GM18507 (cell line): ENCODE results near the gene LMTK2.
"Not testable (repeated sequence)": the region's sequence is repeated elsewhere in the genome, so short reads cannot be mapped to it uniquely, and the experiment has no call there.

Experiments used
- DNase-seq: peaks from one replicate; pipeline ENCODE4 v3.0.0; 2011; ENCODE audit warnings: low read depth; ENCODE audit not compliant: insufficient read length; ENCODE audit errors: extremely low spot score
- FAIRE-seq: peaks from 2 replicates; lab custom pipeline; 2011; peaks lifted over from hg19 to GRCh38; lab: Jason Lieb, UNC

LMTK2 gene

DNA sequence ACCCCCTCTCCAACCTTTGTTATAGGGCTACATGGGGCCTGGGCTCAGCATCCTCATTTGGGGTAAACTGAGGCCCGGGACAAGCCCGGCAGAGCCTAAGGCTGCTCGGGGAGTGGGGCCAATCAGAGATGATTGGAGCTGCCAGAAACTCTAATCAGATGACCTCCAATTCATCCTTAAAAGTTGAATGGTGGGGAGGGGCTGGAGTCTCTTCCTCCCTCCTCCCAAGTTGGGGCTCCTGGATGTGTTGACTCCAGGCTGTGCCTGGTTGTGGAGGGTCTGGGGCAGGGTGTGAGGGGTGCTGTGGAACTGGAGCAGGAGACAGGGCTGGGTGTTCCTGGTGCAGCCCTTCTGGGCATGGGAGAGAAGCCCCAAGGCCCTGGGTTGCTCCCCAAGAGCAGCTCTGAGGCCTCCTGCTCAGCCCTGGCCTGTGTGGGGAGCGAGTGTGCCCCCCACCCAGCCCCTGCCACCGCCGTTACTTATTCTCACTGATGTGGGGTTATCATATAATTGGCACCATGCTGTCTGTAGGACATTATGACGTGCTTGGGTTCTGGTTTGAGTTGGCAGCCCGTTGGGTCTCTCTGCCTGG lies 106.7 kb downstream of the LMTK2 start:
- DNase-seq (no peak), FAIRE-seq (no peak)

DNA sequence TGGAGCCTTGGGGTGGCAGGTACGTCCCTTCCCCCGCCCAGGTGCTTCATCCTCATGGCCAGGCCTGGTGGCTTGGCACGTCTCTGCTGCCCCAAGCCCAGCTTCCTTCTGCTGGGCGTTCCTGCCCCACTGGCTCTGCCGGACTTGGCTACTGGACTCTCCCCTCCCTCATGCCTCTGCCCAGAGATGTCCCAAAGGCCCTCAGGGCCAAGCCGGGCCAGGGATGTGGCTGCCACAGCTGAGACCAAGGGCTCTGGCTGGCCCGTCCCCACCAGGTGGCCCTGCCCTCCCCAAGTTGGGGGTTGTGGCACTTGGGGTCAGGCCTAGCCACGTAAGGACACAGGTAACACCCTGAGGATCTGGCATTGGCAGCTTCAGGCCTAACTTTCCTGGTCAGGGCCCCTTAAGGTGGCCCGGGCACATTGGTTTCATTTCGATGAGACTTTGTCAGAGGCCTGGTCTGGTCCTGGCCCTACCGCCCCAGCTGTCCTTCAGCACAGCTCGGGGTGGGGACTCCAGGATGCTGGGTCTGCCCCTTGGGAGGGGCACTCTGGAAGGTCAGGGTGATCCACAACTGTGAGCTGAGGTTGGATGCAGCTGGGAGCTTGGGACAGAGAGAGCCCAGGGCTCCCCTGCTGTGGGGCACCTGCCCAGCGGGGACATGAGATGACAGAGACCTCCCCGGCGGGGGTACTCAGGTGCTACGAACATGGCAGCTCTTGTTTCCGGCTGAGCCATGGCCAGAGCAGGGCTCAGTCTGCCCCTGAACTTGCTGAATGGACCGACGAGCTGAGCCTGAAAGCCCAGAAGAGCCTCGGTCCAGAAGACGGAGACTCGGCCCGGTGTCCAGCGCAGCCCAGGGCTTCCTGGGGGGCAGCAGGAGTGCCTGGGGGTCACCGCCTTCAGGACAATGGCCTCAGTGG lies 107.5 kb downstream of the LMTK2 start:
- no peak for FAIRE-seq
- DNase-seq: no peak

DNA sequence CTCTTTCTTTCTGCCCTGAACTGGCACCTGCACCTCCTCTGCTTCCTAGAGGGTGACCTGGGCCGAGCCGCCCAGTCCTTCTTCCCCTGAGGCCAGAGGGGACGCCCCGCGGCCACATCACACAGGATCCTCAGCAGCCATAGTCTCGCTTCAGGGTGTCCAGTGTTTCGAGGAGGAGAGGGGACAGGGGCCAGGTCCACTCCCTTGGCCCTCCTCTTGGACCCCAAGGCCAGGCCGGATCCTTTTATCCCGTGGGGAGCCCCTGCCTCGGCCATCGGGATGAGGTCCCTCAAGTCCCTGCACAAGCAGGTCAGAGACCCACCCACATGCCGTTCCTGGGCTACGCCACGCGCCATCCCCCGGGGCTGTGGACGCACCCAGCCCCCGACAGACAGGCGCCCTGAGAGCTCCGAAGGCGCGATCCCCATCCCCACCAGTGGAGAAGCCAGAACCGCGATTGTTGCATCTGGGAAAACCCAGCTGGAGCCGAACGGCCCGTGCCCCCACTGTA lies 108.2 kb downstream of the LMTK2 start:
- no peak for DNase-seq
- no peak for FAIRE-seq

DNA sequence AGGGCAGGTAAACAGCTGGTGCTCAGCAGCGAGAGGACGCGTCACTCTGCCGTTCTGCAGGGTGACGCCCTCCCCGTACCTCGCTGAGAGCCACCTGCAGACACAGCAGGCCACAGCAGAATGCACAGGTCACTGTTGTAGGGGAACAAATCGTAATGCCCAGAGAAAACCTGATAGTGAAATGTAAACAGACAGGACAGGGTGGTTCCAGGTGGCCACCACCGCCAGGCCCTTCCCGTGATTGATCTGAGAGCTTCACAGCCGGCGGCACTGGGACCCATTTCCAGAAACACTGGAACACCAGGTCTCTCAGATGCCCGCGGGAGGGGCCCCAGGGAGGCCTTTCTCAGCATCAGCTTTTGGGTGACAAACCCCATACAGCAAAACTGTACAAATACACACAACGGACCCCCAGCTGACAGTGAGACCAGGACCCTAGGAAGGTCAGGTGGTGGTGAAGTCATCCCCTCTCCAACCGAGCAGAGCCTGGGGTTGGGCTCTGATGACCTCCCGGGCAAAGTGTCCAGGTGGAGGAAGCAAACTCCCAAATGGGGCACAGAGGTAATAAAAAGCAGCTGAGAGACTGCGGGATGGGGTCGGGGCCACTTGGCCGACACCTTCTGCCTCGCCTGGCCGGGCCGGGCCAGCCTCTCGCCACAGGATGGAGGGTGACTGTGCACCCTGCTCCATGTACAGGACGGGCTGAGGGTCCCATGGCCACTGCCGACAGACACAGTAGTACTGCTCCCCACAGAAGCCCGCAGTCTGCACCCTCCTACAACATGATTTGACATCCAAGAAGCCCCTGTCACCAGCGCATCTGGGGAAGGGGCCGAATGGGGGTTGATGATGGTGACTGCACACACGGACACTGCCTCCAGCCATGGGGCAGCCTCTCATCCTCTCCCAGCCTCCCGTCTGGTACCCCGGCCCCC lies 109.2 kb downstream of the LMTK2 start:
- DNase-seq (no peak), FAIRE-seq (no peak)

DNA sequence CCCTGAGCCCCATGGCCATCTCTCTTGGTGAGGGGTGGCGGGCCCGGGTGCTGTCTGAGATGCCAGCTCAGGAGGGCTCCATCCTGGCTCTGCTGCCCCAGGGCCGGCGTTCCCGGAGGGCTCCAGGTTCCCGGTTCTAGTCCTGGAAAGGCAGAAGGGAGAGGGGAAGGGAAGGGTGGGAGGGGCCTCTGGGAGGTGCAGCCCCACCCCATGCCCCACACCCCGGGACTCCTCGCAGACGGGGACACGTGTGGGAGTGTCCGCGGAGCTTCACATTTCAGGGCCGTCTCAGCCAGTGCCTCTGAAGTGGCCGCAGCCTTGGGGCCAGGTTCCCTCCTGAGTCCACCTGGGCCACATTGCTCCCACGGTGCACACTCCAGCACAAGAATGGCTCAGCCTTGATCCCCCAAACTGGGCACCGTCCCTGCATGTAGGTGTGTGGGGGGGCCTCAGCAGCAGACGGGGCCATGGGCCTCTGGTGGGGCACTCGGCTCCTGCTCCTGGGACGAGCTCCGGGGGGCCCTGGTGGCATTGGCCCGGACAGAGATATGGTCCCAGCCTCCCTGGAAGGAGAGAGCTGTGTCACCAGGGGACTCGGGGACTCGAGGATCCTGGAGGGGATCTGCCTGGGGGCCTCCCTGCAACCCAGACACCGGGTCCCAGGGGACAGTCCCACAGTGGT lies 110.4 kb downstream of the LMTK2 start:
- FAIRE-seq (no peak), DNase-seq (no peak)

- DNase-seq: no peak
- FAIRE-seq: no peak
Observed at GRCh38 chr7:98217623-98218582, 111.2 kb downstream of the LMTK2 start.

DNA sequence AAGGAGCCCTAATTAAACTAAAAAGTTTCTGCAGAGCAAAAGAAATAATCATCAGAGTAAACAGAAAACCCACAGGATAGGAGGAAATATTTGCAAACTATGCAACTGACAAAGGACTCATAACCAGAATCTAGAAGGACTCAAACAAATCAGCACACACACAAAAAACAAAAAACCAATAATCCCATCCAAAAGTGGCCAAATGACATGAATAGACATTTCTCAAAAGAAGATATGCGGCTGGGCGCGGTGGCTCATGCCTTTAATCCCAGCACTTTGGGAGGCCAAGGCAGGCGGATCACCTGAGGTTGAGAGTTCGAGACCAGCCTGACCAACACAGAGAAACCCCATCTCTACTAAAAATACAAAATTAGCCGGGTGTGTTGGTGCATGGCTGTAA lies 112.7 kb downstream of the LMTK2 start:
- not testable (repeated sequence) for FAIRE-seq

GRCh38 chr7:98221611-98222532 lies 115.2 kb downstream of the LMTK2 start:
- DNase-seq (no peak), FAIRE-seq (no peak)

More for the DNA sequence above, 112.7 kb downstream of the LMTK2 start:
- not testable (repeated sequence) for DNase-seq

GRCh38 chr7:98222533-98223195 lies 116.0 kb downstream of the LMTK2 start:
- DNase-seq: no peak
- no peak for FAIRE-seq

DNA sequence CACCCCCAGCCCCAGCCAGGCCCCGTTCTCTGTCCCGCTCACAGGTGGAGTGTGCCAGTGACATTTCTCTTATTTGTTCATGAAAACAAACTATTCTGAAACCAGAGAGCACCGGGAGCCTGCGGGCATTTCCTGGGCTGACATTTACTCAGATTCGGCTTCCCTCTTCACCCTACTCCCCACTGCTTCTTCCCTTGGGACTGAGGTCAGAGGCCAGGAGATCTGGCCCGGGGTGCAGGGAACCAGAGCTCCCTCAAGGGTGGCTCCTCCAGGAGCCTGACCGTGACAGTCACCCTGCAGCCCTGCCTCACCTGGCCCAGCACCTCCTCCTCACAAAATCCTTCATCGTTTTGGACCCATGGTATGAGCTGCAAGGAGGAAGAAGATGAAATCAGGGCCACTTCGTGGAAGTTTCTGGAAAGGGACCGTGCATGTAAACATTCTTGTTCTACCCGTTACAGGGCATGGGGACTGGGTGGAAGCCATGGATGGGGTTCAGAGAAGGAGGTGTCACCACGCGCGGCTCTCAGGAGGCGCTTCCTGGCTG lies 116.8 kb downstream of the LMTK2 start:
- no peak for DNase-seq
- no peak for FAIRE-seq

DNA sequence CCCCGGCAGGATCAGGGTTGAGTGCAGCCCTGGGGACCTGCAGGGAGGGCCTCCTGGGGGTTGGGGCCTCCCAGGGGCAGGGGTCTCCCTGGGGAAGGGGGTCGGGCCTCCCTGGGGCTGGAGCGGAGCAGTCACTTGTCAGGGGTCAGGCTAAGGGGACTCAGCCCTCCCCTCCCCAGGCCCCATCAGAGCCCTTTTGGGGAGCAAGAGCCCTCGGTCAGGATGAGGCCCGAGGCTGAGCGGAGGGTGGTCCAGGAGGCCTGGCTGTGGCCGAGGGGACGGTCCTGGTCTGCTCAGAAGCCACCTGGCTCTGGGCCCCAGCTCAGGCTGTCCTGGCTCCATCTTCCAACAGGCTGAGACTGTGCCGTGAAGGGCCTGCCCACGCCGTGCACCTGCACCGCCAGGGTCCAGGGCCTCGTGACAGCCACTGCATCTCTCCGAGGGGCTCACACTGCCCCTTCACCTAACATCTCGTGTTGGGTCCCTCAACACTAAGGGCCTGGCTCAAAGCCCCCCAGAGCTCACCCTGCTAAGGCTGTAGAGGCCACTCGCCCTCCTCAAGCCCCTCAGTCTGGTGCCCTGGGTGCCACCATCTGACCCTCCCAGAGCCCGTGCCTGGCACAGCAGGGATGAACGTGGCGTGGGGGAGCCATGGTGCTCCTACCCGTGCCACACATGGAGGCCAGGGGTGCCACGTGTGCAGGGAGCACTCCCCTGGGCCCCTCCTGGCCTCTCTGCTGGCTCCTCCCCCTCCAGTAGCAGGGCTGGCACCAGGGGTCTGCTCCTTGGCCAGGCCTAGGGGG lies 117.4 kb downstream of the LMTK2 start:
- DNase-seq (no peak), FAIRE-seq (no peak)

DNA sequence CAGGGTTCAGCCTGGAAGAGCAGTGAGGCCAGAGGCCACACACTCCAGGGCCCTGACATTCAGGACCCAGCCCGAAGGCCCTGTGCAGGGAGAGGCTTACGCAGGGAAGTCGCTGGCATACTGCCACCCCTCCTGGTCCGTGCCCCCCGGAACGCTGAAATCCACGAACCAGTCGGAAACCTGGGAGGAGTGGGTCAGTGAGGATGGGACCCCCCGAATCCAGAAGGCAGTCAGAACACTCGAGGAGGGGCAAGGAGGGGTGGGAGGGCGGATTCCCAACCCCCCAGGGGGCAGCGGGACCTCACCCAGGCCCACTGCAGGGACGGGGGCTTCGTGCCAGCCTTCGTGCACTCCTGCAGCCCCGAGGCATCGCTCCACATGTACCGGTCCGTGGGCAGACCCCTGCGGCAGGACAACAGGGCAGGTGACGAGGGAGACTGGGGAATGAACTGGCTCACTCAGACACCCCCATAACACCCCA lies 118.1 kb downstream of the LMTK2 start:
- DNase-seq (no peak), FAIRE-seq (no peak)

DNA sequence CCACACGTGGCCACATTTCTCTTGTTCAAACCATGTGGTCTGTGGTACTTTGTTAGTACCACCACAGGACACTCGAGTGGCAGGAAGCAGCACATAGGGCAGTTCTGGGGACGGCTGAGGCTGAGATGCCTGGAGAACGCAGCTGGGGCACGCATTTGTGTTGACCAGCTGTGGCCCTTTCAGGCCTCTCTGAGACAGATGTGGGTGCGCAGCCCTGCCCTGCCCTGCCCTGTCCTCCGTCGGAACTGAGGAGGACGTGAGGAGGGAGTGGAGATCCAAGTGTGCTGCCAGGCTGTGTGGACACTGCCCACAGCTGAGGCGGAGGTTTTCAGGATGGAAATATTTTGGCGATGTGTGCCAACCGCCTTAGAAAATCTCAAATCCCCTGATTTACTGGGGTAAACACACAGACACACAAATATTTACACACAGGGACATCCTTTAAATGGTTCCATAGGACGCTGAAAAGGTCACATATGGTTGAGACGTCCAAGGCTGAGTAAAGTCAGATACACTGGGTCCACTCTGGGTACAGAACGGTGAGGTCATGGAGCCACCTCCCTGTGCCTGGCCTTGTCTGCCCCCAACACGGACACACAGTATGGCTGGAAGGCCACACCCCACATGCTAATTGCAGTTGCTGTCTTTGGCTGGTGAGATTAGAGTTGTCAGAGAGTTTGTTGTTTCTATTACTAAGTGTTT lies 119.4 kb downstream of the LMTK2 start:
- no peak for DNase-seq
- no peak for FAIRE-seq

- DNase-seq (no peak), FAIRE-seq (no peak)
Observed at GRCh38 chr7:98227939-98228338, 121.3 kb downstream of the LMTK2 start.

- FAIRE-seq (no peak), DNase-seq (no peak)
Observed at GRCh38 chr7:98228801-98229200, 122.1 kb downstream of the LMTK2 start.
